RPMI8226 (cell line): ENCODE measurements around the gene CCDC171.

Experiments used
- DNase-seq: peaks from one replicate; pipeline ENCODE4 v3.0.0-alpha.2; 2015

Gene CCDC171

DNA sequence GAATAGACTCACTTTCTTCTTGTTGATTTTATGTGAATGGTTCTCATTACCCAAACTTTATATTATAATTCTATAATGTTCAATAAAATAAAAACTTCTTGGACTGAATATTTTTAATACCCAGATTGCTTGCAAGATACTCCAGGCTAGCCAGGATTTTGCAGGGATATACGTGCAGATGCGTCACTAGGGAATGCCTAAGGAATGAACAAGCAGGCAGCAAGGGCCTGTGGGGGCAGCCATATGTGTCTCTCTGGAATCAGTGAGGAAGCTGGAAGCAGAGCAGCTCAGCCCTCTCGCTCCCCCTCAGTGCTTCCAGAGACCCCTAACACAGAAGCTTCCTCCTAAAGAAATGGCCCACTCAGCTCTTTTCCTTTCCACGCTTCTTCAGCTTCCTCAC is 457.4 kb downstream of the CCDC171 start:
- no peak for DNase-seq

DNA sequence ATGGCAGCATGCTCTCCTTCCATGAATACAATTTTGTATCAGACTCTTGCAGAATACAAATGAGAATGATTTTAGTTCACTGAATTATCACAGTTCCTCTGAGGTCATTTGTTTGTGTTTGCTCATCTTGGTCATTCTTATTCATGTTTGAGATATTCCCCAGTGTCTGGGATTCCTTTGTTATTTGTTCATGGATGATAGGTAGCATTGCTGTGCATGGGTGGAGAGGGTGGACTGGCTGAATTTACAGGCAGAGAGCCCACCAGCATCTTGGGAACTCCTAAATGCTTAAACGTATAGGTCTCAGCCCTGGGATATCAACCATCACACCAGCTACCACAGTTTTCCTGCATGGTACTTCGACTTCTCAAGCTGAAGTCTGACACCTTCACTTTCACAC is 459.8 kb downstream of the CCDC171 start:
- DNase-seq = no peak

DNA sequence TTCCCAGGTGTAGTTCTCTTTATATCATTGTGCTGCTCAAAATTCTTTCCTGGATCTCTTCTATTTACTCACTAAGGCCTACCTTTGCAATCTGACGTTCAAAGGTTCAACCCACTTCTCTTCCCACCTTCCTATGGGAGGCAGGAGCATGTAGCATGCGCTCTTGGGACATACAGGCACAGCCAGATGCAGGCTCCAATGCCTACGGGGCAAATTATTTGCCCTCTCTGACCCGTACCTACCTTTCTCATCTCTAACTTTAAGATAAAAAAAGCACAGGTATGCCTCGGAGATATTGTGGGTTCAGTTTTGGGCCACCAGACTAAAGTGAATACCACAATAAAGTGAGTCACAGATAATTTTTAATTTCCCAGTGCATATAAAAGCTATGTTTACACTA is 460.5 kb downstream of the CCDC171 start:
- no peak for DNase-seq

DNA sequence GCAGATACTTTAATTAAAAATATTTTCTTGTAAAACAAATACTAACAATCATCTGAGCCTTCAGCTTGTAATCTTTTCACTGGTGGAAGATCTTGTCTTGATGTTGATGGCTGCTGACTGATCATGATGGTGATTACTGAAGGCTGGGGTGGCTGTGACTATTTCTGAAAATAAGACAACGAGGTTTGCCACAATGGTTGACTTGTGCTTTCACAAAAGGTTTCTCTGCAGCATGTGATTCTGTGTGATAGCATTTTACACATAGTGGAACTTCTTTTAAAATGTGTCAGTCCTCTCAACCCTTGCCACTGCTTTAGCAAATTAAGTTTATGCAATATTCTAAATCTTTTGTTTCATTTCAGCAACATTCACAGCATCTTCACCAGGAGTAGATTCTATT is 461.0 kb downstream of the CCDC171 start:
- no peak for DNase-seq

DNA sequence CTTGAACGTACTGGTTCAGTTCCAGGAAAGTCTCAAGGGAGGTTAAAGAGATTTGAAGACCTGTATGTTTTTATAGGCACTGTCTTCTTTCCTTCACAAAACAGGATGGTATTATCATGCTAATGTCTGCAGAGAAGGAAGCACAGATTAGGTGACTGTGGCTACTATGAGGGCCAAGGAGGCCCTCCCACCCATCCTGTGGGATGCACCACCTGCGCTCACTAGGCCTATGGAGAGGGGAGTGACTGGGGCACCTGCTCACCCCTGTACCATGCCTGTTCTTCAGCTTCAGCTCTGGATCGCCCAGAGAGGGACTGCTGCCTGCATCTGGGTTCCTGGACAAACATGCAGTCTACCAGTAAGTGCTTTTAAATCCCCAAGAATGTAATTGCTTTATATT is 469.4 kb downstream of the CCDC171 start:
- no peak for DNase-seq

DNA sequence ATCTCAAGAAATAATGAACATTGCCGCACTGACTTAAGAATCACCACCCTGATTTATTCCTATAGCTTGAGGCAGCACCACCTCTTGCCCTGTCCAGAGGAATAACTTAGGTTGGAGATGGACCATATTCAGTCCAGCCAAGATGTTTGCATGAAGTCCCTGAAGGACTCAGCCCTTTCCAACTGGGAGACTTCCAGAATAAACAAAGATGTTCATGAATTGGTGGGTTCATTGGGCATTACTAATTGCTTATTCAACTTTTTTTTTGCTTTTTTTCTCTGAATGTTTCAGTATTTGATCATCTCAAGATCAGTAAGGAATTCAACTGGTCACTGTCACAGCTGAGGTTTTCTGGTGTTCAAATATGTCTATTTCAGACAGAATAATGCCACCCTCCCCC is 470.6 kb downstream of the CCDC171 start:
- no peak for DNase-seq
